Stomach (tissue), 9 donors: ENCODE data around the gene GJD4. TPM values are rescaled to one million over a fixed set of nuclear protein-coding genes. Genes with fewer than 3 reads are reported as not detected.

Experiments used
- DNase-seq, 2 donors: peaks; one replicate each; pipeline versions ENCODE4 v3.0.0 to v3.0.0-alpha.2; 2013 to 2019
- H3K27ac ChIP-seq, 5 donors: fragments of 200-600 bp in 4 of 5; sonication (generic) in 4 of 5; one replicate each; pipeline ENCODE4 v1.5.1; 2013 to 2019; ENCODE audit warnings: mild to moderate bottlenecking in 1 of 5, moderate library complexity in 1 of 5
- H3K27me3 ChIP-seq, 3 donors: fragments of 200-600 bp; sonication (generic); one replicate each; pipeline ENCODE4 v1.5.1; 2017 to 2019; ENCODE audit warnings: mixed run types in 1 of 3
- H3K36me3 ChIP-seq, 4 donors: fragments of 200-600 bp; sonication (generic); 1 replicate in 3 of 4; 2 replicates in 1 of 4; pipeline ENCODE4 v1.5.1; 2016 to 2019
- H3K4me1 ChIP-seq, 4 donors: fragments of 200-600 bp; sonication (generic); one replicate each; pipeline ENCODE4 v1.5.1; 2016 to 2019
- H3K4me3 ChIP-seq, 4 donors: fragments of 200-600 bp; sonication (generic) in 3 of 4; one replicate each; pipeline ENCODE4 v1.5.1; 2016 to 2019; ENCODE audit warnings: mild to moderate bottlenecking in 1 of 4
- H3K9me3 ChIP-seq, 4 donors: fragments of 200-600 bp; sonication (generic); one replicate each; pipeline ENCODE4 v1.5.1; 2016 to 2019
- CTCF ChIP-seq, 7 experiments: fragments of 450-650 bp in 4 of 7; fragments of 200-600 bp in 3 of 7; sonication (generic) in 3 of 7; IDR thresholded peaks; one replicate each; pipeline ENCODE4 v1.5.1; 2016 to 2019; ENCODE audit warnings: antibody characterized with exemption in 7 of 7, control low read depth in 2 of 7, mild to moderate bottlenecking in 1 of 7
- EP300 ChIP-seq: sonication (generic); formaldehyde crosslinking; IDR thresholded peaks from one replicate; pipeline ENCODE4 v1.6.1; 2017; ENCODE audit warnings: antibody characterized with exemption
- POLR2A ChIP-seq, 4 donors: fragments of 450-650 bp; IDR thresholded peaks; one replicate each; pipeline ENCODE4 v1.6.1; 2016; ENCODE audit warnings: antibody characterized with exemption in 4 of 4, control low read depth in 2 of 4, mild to moderate bottlenecking in 1 of 4, moderate library complexity in 1 of 4
- POLR2AphosphoS5 ChIP-seq, 3 donors: sonication (generic); formaldehyde crosslinking; IDR thresholded peaks; one replicate each; pipeline ENCODE4 v1.6.1; 2016; ENCODE audit warnings: antibody characterized with exemption in 3 of 3
- WGBS, 5 donors: extraction: QIAGEN DNeasy Blood & Tissue Kit in 3 of 5; methylation state at CpG; one replicate each; pipeline versions ENCODE4 v1.1.5 to v1.1.7; 2013 to 2018; 5-methylcytosine and 5-hydroxymethylcytosine counted together
- intact Hi-C: fragments of 100-400 bp; cut with DNase I; formaldehyde crosslinking; loops from one replicate; pipeline ENCODE4 v1.15.1; 2023; ENCODE audit warnings: low total_unique reads
- polyA plus RNA-seq, 3 donors: library from polyadenylated mRNA; stranded (reverse); fragments of 200-250 nt; gene quantifications; one replicate each; pipeline ENCODE4 v1.2.3, GENCODE V29; 2013
- total RNA-seq, 5 donors: library from RNA; depleted of rRNA; stranded (reverse); fragments of >200 nt; gene quantifications; one replicate each; pipeline versions ENCODE4 v1.1.0 to v1.2.3, GENCODE V29; 2014 to 2016
- donor health status: healthy with polysubstance abuse.
- donor health status: Bipolar disorder and iron deficiency.
- donor health status: healthy.

Gene GJD4
- total and polyA plus RNA-seq, 8 donors: not detected

- WGBS, 5 donors: 1 to 3% (median 1%) methylated on average over 8 to 80 of the region's 80 CpGs
- H3K27ac ChIP-seq: peak within 1 kb of the TSS; percentile 86 to 94 (median 91)
- H3K4me3 ChIP-seq: peak within 1 kb of the TSS; percentile 75 to 87 (median 77)
- no peaks in the 10 kb centered on the region for H3K9me3 ChIP-seq
- H3K27me3 ChIP-seq: peaks cover 0 to 50% (median 4%) of the 10 kb centered on the region in 3 donors
- intact Hi-C loops: no loop called here
- H3K4me1 ChIP-seq: peaks cover 20 to 61% (median 48%) of the 10 kb centered on the region in 4 donors
- no peaks in the 10 kb centered on the region for H3K36me3 ChIP-seq
- peak; percentile 94 to 97 for DNase-seq
- TF ChIP-seq EP300 (no peak), POLR2AphosphoS5 (IDR thresholded peaks at IDR 0.05) (peak; percentile 83 to 96 (median 94)), CTCF (IDR thresholded peaks at IDR 0.05) (no peak), POLR2A (IDR thresholded peaks at IDR 0.05) (peak in 2 of 4 donors; percentile 61 to 68)
These were observed 37.1 kb downstream of the GJD4 start, which contains the start of gene FZD8 for GRCh38 chr10:35642035-35642792. Gene FZD8, minus strand, starts transcription at chr10:35642296. Its CDS starts 867 bp downstream, at chr10:35641429.

DNA sequence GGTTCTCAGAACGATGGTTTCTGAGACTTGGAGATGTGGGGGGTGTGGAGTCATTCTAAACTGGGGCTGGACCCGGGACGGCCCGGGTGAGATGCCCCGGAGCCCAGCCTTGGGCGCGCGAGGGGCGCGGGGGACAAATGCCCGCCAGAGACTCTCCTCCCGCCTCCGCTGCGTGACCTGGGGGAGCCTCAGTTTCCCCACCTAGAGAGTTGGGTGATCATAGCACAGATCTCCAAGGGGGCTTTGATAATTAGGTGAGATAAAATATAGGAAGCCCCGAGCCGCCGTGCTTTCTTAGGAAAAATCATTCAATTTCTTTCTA is 37.6 kb downstream of the GJD4 start:
- H3K27me3 ChIP-seq: peaks cover 0 to 46% (median 4%) of the 10 kb centered on the region in 3 donors
- peak overlapping the region; percentile 75 to 87 (median 77) for H3K4me3 ChIP-seq
- no peaks in the 10 kb centered on the region for H3K36me3 ChIP-seq
- 0 to 2% (median 1%) methylated on average over 13 to 17 of the region's 17 CpGs for WGBS, 5 donors
- peak overlapping the region in 4 of 5 donors; percentile 56 to 94 (median 89) for H3K27ac ChIP-seq
- no peaks in the 10 kb centered on the region for H3K9me3 ChIP-seq
- DNase-seq: no peak
- intact Hi-C loops: no loop called here
- H3K4me1 ChIP-seq: peaks cover 20 to 56% (median 45%) of the 10 kb centered on the region in 4 donors
- TF ChIP-seq EP300: no peak
- no peak for TF ChIP-seq CTCF (IDR thresholded peaks at IDR 0.05)
- TF ChIP-seq POLR2AphosphoS5 (IDR thresholded peaks at IDR 0.05): no peak
- no peak for TF ChIP-seq POLR2A (IDR thresholded peaks at IDR 0.05)

GRCh38 chr10:35643151-35644049 is 38.3 kb downstream of the GJD4 start:
- peaks cover 0 to 41% (median 4%) of the 10 kb centered on the region in 3 donors for H3K27me3 ChIP-seq
- peak overlapping the region; percentile 25 to 91 (median 79) for H3K27ac ChIP-seq
- intact Hi-C loops: no loop called here
- H3K36me3 ChIP-seq: no peaks in the 10 kb centered on the region
- WGBS, 5 donors: 0 to 2% (median 0%) methylated on average over 42 of the region's 42 CpGs
- TF ChIP-seq CTCF (IDR thresholded peaks at IDR 0.05) (no peak), EP300 (no peak), POLR2A (IDR thresholded peaks at IDR 0.05) (no peak), POLR2AphosphoS5 (IDR thresholded peaks at IDR 0.05) (peak in 1 of 3 donors; percentile 13)
- H3K4me1 ChIP-seq: peaks cover 20 to 50% (median 42%) of the 10 kb centered on the region in 4 donors
- peak; percentile 74 to 91 for DNase-seq
- H3K9me3 ChIP-seq: no peaks in the 10 kb centered on the region
- H3K4me3 ChIP-seq: peak overlapping the region; percentile 75 to 87 (median 77)
